HG02885 (cell line): ENCODE measurements around the gene TAPT1.
"Not testable (repeated sequence)": the region's sequence is repeated elsewhere in the genome, so short reads cannot be mapped to it uniquely, and the experiment has no call there.

Experiments used
- ATAC-seq: cut with Tn5 transposase; IDR thresholded peaks from one replicate; pipeline ENCODE4 v1.9.1; 2021; ENCODE audit warnings: mild to moderate bottlenecking; ENCODE audit not compliant: unreplicated experiment, poor library complexity

Gene TAPT1

DNA sequence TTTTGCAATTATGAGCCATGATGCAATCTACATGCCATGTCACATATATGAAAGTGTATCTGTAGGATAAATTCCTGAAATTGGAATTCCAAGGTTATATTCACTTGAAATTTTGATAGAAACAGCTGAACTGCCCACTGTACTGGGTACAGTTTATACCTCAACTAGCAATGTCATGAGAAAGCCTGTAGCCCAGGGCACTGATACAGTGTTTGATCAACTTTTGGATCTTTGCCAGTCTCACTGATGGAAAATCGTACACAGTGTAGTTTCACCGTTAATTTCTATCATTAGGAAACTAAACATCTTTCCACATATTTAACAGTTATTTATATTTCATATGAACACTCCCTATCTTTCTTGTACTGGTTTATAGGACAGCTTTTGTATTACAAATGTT, 34.2 kb downstream of the TAPT1 start:
- no peak for ATAC-seq

DNA sequence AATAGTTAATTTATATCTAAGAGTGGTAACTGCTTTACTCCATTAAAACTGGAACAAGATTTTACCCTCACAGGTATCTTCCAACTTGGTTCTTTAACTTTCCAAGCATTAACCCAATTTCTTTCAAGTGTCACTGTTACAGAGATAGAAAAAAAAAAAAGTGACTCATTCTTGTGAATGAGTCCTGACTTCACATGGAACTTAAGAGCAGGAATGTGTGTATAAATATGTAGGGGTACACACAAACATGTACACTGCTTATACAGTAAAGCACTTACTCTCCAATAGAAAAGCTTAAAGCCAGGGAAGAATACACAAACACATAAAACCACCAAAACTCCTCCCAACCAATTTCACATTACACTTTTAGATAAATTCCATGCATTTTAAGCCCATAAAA, 38.8 kb downstream of the TAPT1 start:
- ATAC-seq = no peak

DNA sequence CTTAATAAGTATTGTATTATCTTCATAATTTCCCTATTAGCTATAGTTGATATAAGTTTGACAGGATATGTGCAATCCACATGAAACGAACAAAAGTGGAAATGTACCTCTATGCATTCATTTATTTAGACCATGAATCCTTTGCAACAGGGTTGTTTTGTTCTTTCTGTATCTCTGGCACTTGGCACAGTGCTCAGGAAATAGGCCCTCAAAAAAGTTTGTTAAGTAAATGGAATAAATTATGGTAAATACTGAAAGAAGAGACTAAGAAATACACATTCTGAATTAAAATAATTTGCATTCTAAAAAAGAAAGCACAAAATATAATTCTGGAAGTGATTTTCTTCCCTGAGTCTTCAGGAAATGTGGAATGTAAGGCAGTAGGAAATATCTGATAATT, 39.3 kb downstream of the TAPT1 start:
- no peak for ATAC-seq

DNA sequence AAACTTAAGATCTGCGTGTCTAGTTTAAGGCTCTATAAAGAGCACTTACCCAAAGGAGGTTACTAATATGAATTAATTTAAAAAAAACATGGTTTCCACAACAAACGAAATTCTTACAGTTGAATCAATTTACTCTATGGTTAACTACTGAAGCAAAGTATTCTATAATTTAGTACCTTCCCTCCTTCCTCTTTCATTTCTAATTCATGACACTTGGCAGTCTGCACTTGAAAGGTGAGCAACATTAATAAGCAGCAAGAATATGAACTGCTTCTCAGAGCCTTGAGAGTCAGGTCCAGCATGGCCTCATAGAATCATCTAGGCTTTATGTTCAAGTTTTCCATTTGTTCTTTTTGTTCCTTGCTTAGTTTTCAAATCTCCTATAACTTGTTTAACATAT, 42.7 kb downstream of the TAPT1 start:
- ATAC-seq = no peak

DNA sequence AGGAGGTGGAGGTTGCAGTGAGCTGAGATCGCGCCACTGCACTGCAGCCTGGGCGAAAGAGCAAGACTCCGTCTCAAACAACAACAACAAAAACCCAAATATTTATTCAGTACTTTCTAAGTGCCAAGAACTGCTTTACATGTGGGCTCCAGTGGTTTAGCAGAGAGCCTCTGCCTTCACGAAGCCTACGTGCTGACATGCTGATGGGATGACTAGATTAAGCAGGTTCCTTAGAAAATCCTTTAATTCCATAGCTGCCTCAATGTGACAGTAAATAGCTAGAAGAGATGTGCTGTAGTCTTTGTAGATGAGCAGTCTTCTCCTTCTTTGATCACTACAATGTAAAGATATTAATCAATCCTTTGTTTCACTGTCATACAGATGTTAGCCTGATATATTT, 49.6 kb downstream of the TAPT1 start:
- ATAC-seq = no peak

DNA sequence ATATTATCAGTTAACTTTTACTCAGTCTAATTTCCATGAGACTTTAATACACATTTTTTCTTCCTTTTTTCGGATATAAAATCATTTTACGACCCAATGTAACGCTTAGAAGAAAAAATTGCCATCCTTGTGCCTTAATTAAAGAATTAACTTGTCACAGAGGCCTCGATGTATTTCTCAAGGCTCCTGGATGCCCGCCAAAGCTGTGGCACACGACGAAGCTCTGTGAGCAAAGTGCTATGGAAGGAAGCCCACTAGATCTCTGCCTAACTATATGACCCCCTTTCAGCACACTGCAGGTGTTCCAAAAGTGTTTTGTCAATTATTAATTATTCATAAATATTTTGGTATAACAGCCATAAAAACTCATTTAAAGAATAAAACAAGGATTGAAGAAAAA, 54.4 kb downstream of the TAPT1 start:
- no peak for ATAC-seq

DNA sequence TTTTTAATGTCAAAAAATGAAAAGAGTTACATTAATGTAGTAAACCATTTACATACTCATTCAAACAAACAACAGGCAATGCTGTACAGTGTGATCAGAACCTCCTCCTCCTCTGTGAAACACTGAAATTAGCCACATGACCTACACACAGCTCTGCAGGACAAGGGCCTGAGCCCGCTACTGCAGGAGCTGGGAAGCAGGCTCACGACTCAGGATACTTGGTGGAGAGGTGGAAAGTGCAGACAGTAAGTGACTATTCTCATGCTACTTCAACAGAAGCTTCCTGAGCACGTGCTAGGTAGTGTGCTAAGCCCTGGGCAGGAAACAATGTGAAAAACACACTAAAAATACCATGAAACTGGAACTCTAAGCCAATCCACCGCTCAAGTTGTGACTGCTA, 56.8 kb downstream of the TAPT1 start:
- ATAC-seq = no peak

DNA sequence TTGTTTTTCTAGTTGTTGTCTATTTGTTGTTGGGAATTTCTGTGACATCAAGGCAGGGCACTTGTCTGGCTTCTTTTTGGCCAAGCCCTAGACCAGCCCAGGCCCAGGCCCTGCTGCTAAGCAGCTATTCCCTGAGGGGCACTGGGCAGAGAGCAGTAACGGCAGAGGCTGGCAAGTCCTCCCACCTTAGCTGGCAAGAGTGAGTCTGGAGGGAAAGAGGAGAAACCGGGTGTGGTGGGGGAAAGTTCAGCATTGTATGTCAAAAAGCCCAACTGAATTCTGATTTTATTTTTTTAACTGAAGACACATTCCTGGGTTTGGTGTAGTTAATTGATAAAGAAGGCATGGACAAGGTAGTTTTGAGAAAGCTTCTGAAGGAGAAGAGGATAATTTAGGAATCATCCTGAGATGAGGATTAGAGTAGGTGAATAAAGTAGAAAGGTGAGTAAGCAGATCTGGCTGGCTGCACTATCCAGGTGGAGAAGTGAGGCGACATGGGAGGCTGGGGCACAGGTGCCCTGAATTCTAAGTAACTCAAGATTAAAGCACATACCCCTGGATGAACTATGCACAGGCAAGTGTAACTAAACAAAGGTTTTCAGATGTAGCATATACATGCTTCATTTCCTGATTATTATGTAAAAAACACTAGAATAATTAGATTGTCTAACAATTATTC, 57.4 kb downstream of the TAPT1 start:
- no peak for ATAC-seq

DNA sequence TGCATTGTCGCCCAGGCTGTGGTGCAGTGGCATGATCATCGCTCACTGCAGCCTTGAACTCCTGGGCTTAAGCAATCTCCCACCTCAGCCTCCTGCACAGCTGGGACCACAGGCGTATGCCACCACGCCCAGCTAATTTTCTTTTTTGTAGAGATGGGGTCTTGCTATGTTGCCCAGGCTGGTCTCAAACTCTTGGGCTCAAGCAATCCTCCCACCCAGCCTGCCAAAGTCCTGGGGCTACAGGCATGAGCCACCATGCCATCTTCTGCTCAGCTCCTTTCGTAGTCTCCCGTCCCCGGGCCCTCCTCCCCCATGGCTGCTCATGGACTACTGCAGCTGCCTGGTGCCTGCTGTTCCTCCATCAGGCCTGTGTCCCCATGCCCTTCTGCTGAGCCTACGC, 58.1 kb downstream of the TAPT1 start:
- no peak for ATAC-seq

DNA sequence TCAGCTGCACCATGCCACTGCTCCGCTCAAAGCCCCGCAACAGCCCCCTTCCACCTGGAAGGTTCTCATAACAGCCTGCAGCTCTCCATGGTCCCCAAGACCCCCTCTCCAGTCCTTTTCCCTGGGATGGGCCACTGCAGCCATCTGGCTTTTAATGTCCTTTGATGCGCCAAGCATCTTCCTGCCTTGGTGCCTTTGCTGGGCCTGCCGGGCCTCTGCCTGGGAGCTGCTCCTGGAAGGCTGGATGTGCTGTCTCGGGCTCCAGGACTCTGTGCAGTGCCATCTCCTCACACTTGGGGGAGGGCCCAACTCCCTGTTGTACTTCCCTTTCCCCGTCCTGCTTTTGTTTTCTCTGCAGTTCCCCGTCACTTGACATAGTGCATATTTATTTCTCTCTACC, 60.3 kb downstream of the TAPT1 start:
- no peak for ATAC-seq

DNA sequence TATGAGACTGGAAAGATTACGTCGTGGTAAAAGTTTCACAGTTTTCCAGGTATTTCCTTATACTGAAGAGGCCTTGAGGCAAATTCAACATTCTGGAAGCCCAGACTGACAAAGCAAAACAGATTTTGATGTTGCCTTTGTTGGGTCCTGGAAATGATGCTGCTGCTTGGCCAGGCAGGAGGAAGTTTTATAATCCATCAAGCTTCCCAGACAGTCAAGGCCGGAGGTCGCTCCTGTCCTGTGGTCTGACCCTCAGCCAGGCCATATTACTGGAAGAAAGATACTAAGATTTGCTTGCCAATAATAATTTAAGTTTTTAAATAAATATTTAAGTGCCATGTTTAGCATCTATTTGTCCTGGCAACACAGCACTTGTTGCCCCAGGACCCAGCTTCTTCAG, 63.4 kb downstream of the TAPT1 start:
- ATAC-seq = no peak

DNA sequence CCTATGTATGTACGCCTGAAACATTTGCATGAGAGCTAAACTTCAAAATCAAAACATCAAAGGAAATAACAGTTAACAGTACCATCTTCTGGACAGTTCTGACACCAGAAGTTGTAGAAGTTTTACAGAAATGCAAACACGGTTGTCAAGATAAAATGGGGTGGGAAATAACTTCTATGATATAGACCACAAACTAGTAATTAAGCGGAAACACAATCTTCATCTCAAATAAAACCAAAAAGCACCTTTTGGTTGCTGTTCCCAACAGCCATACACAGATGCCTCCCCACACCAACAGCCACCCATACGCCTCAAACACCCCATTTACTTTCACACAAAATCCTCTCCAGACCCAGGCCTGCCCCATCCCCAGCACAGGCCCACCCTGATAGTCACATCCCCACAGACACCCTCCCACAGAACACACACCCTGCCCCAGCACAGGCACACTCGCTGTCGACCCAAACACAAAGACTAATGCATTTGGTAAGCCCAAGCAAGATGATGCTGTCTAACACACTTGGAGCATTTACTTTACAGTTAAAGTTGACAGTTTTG, 64.3 kb downstream of the TAPT1 start:
- no peak for ATAC-seq

DNA sequence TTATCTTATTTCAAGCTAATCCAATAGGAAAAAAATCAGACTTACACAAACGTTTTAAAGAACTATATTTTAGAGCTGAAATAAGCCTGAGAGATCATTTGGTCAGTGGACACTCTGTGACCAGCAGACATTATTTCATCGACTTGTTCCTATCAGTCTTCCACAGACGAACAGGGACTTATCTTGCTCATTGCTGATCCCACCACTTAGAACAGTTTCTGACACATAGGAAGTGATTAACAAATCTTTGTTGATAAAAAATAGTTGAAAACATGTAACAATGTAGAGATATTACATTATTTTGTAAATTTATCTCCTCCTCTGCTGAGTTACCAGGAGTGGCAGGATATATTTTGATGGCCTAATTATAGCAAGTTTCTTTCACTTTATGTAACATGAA, 65.8 kb downstream of the TAPT1 start:
- ATAC-seq = no peak

DNA sequence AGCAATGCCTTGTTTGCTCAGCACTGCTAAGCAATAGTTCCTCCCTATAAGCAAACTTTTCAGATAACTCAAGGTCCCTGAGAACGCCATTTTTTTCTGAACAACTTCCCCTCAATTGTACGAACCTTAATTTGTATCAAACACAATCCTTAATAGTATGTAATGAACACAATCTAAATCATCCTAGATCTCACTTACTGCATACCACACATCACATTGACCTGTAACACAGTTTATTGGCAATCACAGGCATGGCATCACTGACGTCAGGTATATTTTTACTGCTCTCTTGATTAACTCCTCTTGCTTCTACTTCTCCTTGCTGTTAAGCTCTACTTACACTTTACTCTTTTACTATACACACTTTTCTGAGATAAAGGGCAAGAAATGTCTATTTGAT, 67.0 kb downstream of the TAPT1 start:
- ATAC-seq = no peak

DNA sequence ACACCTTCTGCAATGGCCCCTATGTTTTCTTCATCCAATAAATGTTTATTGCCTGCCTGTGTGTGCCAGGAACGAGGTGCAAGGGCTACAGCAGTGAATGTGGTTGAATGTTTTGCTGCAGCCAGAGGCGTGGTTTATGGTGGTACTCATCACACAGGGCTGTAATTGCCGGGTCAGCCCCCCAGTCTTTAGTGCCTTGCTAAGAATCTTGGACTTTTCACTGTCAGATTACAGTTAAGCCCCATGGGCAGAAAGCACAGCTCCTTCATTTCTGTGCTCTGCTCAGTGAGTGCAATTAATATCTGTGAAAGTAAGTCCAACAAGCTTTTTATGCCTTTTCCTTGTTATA, 67.8 kb downstream of the TAPT1 start:
- ATAC-seq = no peak

DNA sequence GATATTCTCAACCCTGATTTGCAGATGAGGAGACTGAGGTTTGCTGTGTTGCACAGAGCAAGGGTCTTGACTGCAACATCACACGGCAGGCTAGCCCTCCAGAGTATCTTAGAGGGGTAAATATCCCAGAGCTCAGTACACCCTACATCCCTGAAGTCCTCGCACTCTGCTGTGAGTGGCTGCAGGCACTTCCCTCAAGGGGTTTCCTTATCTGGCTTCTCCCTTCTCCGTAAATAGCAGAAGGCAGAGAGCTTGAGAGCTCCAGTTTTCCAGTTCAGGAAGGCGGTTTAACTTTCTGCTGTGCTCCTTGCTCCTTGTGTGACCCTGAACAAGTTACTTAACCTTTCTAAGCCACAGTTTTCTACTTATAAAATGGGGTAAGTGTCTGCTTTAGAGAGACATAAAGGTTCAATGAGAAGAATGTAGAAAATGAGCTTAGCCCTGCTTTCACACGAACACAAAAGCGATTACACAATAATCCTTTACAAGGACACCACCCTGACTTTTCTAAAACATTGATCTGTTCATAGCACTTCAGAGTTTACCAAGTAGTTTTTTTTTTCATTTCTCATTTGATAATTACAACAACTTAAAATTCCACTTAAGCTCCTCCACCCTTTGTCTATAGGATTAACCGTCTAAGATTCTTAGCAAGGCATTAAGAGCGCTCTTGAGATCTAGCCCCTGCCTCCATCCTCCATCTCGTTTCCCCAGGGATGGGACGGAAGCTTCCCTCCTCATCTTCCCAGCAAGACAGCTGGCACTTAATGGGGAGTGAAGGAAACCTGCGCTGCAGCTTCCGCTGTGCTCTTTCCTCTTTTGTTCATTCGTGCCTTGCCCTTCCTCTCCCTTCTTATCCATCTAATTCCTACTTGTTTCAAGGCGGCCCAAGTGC, 68.4 kb downstream of the TAPT1 start:
- no peak for ATAC-seq

DNA sequence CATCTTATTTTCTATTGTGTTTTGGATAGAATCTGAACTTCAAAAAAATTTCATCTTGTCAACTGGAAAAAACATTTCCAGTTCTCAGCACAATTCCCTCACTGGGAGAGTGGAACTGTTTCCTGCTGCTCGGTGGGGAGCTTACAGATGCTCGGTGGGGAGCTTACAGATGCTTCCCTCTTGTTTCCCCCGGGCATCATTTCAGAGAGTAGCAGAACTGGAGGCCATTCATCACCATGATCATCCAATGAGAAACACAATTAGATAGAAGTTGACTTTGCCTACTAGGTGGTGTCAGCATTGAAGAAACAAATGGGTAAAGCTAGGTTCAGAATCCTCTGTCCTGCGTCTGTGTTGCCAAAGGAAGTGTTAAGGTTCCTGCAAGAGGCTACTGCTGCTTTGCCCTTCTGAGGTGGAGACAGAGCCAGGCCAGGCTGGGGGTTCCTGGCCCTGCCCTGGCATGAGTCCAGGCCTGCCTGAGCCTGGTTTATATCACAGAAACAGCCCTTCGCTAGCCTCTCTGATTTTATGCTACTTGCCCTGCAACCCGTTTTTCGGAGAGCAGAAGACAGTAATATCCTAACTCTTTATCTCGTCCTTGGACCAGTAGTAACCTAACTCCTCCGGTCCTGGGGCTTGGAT, 70.6 kb downstream of the TAPT1 start:
- ATAC-seq = no peak

DNA sequence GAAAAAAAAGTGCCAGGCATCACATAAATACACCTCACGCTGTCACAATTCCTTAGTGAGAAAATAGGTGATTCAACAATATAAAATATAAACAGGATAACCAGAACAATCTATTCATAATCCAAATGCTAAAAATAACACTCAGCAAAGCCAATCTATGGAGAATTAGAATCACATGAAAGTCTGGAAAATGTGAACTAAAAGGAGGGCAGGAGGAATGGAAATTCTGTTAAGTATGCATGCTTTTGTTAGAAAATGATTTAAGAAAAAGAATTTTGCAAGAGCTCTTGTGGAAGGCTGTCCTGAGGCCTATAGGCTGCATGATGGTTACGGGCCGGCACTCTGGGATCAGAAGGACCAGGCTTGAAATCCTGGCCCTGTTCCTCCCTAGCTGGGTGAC, 71.8 kb downstream of the TAPT1 start:
- ATAC-seq = no peak

DNA sequence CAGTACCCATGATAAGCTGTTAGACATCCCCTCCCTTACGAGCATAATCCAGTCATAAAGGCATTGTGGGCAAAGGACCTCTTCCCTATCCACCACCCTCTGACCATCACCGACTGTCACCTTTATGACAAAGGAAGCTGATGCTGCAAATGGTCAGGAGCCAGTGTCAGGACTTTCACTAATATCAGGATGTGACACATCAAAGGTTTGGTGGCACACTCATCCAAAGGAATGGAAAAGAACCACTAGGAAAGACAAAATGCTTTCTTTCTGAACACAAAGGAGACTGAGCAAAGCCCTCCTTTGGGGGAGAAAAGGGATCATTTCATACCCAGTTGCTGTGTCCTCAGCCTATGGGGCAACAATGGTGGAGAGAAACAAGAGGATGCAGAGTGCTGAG, 75.6 kb downstream of the TAPT1 start:
- ATAC-seq = no peak

DNA sequence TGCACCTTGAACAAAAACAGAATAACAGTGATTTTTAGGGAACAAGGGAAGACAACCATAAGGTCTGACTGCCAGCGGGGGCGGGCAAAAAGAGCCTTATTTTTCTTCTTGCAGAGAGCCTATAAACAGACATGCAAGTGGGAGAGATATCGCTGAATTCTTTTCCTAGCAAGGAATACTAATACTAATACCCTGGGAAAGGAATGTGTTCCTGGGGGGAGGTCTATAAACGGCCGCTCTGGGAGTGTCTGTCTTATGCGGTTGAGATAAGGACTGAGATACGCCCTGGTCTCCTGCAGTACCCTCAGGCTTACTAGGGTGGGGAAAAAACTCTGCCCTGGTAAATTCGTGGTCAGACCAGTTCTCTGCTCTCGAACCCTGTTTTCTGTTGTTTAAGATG, 81.4 kb downstream of the TAPT1 start:
- ATAC-seq = not testable (repeated sequence)

DNA sequence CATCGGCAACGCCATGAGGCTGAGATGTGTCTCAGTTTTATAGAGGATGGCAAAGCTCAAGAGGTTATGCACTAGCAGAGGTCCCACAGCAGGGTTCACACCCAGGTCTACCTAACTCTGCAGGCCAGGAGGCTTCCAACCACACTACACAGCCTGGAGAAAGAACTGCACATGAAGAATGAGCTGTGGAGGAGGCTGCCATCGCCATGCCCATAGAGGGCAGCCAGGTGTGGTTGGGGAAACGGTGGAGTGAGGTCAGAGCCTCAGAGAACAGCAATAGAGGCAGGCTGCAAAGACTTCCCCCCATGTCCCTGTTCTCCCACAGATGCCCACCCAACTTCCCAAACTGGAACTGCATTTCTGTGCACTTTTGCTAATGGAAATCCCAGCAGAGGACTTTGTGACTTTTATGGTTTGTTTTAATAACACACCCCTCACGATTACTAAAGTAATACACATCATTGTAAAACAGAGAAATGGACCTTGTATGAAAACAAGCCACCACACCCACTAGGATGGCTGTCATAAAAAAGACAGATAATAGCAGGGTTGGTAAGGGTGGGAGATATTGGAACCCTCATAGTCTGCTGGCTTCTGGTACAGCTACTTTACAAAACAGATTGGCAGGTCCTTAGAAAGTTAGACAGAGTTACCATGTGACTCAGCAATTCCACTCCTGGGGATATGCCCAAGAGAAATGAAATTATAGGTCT, 83.5 kb downstream of the TAPT1 start:
- no peak for ATAC-seq
